TTC549 (cell line): ENCODE measurements around the gene TJP3.
"Not testable (repeated sequence)": the region's sequence is repeated elsewhere in the genome, so short reads cannot be mapped to it uniquely, and the experiment has no call there.

Experiments used
- FAIRE-seq: peaks from 2 replicates; lab custom pipeline; 2012; peaks lifted over from hg19 to GRCh38; lab: Jason Lieb, UNC

The TJP3 gene

DNA sequence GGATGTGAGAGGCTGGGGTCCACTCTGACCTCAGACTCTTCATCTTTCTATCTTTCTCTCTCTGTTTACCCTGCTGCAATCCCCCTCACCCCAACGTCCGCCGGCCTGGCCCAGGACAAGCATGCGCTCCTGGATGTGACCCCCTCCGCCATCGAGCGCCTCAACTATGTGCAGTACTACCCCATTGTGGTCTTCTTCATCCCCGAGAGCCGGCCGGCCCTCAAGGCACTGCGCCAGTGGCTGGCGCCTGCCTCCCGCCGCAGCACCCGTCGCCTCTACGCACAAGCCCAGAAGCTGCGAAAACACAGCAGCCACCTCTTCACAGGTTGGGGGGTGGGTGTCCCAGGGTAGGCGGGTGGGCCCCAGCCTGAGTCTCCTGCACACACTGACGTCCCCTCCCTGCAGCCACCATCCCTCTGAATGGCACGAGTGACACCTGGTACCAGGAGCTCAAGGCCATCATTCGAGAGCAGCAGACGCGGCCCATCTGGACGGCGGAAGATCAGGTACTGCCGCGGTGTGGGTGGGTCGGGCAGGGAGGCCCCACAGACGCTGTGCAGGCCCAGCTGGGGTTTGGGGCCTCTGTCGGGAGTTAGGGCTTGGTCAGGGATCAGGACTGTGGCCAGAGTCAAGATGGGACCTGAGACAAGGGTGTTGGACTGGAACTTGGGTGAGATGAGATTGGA is 38.3 kb downstream of the TJP3 start:
- no peak for FAIRE-seq

GRCh38 chr19:3748965-3749364 is 40.8 kb downstream of the TJP3 start:
- FAIRE-seq: no peak

GRCh38 chr19:3750211-3750610 is 42.0 kb downstream of the TJP3 start:
- FAIRE-seq: no peak

DNA sequence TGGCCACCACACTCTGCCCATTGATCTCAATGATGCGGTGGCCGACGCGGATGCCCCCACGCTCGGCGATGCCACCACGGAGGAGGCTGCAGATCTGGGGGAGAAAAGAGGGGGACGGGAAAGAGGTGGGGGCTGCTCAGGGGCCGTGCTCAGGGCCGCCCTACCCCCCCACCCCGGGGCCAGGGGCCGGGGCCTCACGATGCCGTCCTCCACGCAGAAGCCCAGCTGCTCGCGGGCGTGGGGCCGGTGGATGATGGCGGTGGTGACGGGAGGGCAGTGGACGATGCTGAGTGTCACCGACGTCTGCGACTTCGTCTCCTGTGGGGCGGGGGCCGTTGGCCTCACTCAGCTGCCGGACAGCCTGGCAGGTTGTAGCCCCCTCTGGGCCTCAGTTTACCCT is 43.1 kb downstream of the TJP3 start:
- FAIRE-seq: no peak

DNA sequence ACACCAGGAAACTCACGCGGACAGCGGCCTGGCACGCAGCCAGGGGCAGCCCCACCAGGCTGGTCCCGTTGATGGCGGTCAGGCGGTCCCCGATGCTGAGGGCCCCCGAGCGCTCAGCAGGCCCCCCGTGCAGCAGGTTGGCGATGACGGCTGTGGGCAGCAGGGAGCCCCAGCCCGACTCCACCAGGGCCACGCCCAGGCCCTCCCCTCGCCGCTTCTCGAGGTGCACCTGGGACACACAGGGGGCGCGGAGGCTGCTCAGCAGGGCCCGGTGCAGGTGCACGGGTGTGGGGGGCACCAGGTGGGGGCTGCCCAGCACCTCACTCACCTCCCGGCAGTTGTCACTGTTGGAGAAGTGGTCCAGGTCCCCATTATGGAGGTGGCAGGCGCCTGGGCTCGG is 44.3 kb downstream of the TJP3 start:
- FAIRE-seq: no peak

GRCh38 chr19:3753631-3754410 is 45.6 kb downstream of the TJP3 start:
- FAIRE-seq: no peak

GRCh38 chr19:3757705-3758104 is 49.5 kb downstream of the TJP3 start:
- FAIRE-seq: not testable (repeated sequence)

- not testable (repeated sequence) for FAIRE-seq
These were observed 50.1 kb downstream of the TJP3 start for GRCh38 chr19:3758297-3758696.

- FAIRE-seq: no peak
These were observed 51.5 kb downstream of the TJP3 start for GRCh38 chr19:3759482-3760254.

GRCh38 chr19:3760871-3761361 is 52.7 kb downstream of the TJP3 start:
- no peak for FAIRE-seq

- no peak for FAIRE-seq
These were observed 53.4 kb downstream of the TJP3 start, which contains the start of gene APBA3 for GRCh38 chr19:3761382-3762129. TSS of gene APBA3 (minus strand) at chr19:3761692. CDS start at chr19:3760264, 1,428 bp downstream.

DNA sequence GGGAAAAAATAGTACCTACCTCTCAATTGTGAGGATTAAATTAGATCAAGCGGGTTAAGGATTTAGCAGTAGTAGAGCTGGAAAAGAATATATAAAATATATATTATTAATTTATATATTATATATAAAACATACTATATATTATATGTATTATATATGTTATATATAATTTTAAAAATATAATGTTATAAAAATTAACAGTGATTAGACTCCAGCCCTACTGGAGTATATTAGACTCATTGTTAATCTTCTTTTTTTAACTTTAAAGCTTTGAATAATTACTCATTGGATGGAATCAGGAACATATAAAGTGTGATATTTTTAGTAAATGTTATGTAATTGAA is 53.9 kb downstream of the TJP3 start:
- FAIRE-seq: no peak

GRCh38 chr19:3762501-3763459 is 54.6 kb downstream of the TJP3 start, which contains the start of gene MRPL54:
TSS of gene MRPL54 (plus strand) at chr19:3762682. CDS start at chr19:3762701, 19 bp downstream.
- FAIRE-seq: peak; percentile 80

GRCh38 chr19:3765121-3765520 is 56.9 kb downstream of the TJP3 start:
- no peak for FAIRE-seq

- not testable (repeated sequence) for FAIRE-seq
These were observed 57.6 kb downstream of the TJP3 start for GRCh38 chr19:3765757-3766156.

- FAIRE-seq: no peak
These were observed 58.3 kb downstream of the TJP3 start for GRCh38 chr19:3766520-3766919.

- FAIRE-seq: no peak
These were observed 58.9 kb downstream of the TJP3 start for GRCh38 chr19:3767050-3767449.

DNA sequence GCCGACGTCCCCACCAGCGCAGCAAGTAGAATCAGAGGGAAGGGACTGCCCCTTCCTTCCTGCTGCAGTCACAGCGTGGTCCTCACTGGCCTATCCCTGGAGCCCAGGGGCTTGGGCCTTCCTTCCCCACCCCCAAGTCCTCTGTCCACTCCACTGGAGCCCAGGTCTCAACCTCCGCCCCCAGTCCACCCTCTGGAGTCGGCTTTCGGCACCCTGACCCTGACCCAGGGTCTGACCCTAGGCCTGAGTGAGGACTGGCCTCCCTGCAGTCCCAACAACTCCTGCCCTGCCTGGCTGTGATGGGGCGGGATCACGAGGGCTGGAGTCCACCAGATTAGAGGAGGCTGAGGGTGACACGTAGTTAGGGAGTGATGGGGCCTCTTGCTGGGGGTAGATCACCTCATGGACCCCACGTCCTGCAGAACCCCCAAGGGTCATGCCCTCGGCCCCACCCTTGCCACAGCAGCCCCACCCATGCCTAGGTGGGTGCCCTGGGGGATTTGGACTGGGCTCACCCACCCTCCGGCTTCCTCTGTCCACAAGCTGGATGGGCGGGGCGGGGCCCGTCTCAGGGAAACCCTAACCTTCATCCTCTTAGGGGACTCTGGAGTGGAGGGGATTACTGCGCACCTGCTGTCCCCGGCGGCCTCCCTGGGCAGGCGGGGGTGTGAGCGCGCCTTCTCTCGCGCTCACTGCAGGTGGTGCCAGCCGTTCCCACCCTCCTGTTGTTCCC is 60.0 kb downstream of the TJP3 start:
- FAIRE-seq: no peak

GRCh38 chr19:3768748-3769099 is 60.5 kb downstream of the TJP3 start:
- FAIRE-seq: no peak

DNA sequence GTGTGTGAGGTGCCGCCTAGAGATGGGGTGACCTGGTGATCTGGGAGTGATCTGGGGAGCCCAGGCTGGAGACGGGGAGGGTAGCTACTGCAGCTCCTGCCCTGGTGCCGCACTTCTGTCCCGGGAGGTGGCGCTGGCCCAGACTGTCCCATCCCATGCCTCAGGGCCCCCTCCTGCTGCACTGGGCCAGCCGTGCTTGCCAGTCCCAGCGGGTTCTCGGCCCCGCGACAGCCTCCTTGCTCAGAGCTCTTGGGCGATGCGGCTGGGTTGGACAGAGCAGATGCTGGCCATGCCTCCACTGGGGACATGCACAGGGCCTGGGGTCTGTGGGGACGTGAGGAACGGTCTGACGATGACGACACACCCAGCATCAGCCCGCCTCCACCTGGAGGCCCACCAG is 61.3 kb downstream of the TJP3 start:
- FAIRE-seq: no peak
